ENCODE data around the gene HEATR5B.

Gene HEATR5B

DNA sequence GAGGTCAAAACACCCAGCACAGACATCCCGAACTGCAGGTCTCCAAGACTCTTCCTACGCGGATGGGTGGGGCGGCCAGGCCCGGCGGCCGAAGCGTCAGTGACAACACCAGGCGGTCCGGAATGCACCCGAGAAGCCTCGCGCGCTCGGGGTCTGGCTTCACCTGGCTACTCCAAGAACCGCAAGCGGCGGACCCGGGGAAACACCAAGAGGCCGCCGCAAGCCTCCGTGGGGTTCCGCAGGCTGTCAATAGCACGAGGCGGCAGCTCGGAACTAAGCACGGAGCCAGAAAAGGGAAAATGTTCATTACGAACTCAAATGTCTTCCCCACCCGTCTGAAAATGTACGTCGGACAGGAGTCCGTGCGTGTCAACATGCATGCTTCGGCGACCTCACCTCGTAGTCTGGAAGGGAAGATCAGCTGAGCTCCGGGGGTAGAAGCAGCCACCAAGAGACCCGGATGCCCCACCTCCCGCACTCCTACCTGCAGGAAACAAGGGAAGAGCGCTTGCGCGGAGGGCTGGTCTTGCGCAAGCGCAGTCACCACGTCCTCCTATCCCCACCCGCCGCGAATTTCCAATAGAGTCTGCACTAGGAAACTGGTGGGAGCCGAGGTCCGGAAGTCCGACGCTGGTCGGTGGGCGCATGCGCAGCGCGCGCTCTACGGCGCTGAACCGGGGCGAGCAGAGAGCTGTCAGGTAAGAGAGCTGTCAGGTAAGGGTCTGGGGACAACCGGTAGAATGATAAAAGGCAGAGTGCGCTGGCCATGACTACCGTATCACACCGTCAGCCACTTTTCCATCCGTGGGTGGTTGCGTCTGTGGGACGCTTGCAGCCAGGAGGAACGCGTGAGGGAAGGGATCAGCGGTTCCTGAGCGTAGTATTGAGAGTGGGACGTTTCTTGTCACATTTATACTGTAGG, at the start of gene HEATR5B, which contains the start of gene GPATCH11:
TSS of gene HEATR5B (minus strand) at position 500 of the 922 bp plus-strand sequence. CDS start 958 bp downstream, outside the sequence.
TSS of gene GPATCH11 (plus strand) at position 646 of the 922 bp plus-strand sequence. CDS start 3,864 bp downstream, outside the sequence.
- TF ChIP-seq GATA2 (IDR thresholded peaks at IDR 0.05; ENCODE audit: low read depth, low read length) (no peak), GATA3 (IDR thresholded peaks at IDR 0.05; ENCODE audit: low read depth, low read length) (no peak)

DNA sequence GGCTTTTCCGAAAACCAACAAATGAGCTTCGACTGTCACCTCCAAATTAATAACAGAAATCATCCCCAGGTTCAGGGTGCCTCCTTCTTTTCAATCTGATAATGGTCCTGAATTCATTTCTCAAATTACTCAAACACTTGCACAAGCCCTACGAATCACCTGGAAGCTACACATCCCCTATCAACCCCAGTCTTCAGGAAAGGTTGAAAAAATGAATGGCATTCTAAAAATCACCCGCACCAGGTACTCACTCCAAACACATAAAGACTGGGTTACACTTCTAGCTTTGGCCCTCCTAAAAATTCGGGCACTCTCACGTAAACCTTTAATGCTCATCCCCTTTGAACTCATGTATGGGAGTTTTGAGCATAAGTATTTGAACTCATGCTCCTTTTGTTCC, 48.7 kb upstream of the HEATR5B start:
- TF ChIP-seq GATA3 (IDR thresholded peaks at IDR 0.05; ENCODE audit: low read depth, low read length) (no peak), GATA2 (IDR thresholded peaks at IDR 0.05; ENCODE audit: low read depth, low read length) (no peak)

DNA sequence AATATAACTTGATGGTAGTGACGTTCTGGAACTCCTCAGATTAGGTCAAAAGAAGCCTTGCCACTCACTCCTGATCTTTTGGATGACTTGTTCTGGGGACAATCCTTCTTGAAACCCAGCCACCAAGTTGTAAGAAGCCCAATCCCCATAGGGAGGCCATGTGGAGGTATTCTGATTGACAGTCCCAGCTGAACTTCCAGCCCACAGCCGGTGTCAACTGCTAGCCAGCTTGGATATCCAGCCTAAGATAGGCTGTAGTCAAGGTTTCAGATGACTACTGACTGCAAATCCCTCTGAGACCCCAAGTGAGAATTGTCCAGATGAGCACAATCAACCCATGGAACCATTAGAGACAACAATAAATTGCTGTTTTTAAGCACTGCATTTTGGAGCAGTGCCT, 41.2 kb upstream of the HEATR5B start:
- no peak for TF ChIP-seq GATA2 (IDR thresholded peaks at IDR 0.05; ENCODE audit: low read depth, low read length)
- no peak for TF ChIP-seq GATA3 (IDR thresholded peaks at IDR 0.05; ENCODE audit: low read depth, low read length)

DNA sequence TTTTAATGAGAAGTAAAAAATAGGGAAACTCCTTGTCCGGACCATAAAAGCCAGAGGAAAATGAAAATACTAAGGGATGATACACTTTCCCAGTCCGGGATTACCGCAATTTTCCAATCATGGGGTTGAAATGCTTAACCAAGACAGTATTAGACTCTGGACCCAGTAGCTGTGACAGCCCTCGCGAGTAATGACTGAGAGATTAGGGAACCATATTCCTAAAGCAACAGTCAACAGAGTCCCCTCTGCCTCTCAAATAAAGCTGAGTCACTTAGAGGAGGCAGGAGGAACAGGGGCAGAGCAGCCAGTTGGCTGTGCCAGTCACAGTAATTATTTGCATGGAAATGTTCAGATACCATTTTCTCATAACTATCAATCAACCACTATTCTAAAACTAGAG, 35.0 kb upstream of the HEATR5B start:
- TF ChIP-seq GATA2 (IDR thresholded peaks at IDR 0.05; ENCODE audit: low read depth, low read length) (no peak), GATA3 (IDR thresholded peaks at IDR 0.05; ENCODE audit: low read depth, low read length) (no peak)

DNA sequence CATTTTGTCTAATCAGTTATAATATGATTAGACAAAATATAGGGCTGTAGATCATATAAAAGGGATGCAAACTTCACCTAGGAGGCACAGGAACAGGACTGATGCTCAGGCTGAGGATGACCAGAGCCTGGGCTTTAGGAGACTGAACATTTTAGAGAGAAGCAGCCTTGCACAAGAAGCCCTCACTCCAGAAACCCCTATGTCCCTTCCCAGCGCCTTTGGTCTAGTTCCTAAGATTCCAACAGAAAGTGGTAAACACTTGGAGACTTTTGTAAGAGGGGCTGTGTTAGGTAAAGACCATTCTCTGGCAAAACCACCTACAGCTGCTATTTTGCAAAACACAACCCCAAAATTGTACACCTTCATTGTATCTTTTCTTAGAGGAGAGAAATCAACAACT, 33.4 kb upstream of the HEATR5B start:
- TF ChIP-seq GATA2 (IDR thresholded peaks at IDR 0.05; ENCODE audit: low read depth, low read length) (no peak), GATA3 (IDR thresholded peaks at IDR 0.05; ENCODE audit: low read depth, low read length) (no peak)

DNA sequence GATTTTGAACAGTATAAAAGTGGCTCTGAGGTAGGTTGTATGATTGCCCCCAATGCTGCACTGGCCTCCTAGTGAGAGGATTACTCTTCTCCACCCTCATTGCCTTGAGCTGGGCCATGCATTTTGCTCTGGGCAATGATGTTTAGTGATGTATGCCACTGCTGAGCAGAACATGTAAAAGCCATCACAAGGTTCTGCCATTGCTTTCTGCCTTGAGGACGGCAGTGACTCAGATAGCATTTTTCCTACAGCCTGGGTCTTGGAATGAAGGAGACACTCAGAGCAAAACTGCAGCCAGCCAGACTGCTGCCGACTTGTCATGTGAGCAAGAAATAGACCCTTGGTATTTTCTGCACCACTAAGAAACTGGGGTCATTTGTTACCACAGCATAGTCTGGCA, 27.8 kb upstream of the HEATR5B start:
- TF ChIP-seq GATA2 (IDR thresholded peaks at IDR 0.05; ENCODE audit: low read depth, low read length) = no peak

DNA sequence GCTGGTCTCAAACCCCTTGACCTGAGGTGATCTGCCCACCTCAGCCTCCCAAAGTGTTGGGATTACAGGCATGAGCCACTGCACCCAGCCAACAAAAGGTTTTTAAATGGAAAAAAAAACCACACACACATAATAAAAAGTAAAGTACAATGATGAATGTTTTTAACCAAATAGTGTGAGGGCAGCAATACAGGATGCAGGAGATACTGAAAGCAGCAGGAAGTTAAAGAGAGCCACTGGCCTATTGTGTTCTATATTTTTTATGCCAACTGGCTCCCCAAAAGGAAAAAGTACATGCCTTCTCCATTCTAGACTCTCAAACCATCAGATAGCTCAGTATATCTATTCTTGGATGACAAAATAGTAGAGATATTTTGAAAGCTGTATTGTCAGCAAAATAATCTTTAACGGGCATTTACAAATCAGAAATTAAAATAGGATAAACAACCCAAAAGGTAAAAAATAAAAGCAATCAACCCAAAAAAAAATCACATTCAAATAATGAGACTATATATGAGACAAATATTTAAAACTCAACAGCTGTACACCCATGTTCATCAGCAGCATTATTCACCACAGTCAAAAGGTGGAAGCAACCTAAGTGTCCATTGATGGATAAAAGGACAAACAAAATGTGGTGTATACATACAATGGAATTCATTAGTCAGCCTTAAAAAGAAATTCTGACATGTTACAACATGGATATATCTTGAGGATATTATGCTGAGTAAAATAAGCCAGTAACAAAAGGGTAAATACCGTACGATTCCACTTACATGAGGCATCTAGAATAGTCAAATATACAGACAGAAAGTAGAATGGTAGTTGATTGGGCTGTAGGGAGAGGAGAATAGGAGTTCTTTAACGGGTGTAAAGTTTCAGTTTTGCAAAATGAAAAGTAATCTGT, 26.4 kb upstream of the HEATR5B start:
- no peak for TF ChIP-seq GATA3 (IDR thresholded peaks at IDR 0.05; ENCODE audit: low read depth, low read length)
- no peak for TF ChIP-seq GATA2 (IDR thresholded peaks at IDR 0.05; ENCODE audit: low read depth, low read length)

DNA sequence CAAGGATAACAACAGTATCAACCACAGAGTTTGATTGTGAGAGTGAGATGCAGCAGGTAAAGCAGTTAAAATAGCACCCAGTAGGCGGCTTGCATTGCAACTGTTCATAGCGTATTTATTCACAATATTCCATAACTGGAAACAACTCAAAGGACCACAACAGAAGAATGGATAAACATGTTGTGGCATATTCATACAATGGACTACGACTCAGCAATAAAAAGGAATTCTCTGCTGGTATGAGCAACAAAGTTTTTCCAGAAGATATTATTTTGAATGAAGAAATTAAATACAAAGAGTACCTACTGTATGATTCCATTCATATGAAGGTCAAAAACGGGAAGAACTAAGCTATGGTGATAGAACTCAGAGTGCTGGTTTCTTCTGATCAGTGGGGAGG, 25.4 kb upstream of the HEATR5B start:
- TF ChIP-seq GATA2 (IDR thresholded peaks at IDR 0.05; ENCODE audit: low read depth, low read length) (no peak), GATA3 (IDR thresholded peaks at IDR 0.05; ENCODE audit: low read depth, low read length) (no peak)

DNA sequence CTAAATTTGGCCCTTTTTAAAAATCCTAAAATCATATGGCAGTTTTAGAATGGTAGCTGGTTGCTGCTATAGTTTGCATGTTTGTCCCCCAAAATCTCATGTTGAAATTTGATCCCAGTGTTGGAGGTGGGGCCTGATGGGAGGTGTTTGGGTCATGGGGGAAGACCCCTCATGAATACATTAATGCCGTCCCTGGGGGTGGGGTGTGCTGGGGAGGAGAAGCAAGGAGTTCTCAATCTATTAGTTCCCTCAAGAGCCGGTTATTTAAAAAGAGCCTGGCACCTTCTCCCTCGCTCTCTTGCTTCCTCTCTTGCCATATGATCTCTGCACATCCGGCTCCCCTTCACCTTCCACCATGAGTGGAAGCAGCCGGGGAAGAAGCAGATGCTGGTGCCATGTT, 21.0 kb upstream of the HEATR5B start:
- TF ChIP-seq GATA2 (IDR thresholded peaks at IDR 0.05; ENCODE audit: low read depth, low read length) = no peak
- no peak for TF ChIP-seq GATA3 (IDR thresholded peaks at IDR 0.05; ENCODE audit: low read depth, low read length)

DNA sequence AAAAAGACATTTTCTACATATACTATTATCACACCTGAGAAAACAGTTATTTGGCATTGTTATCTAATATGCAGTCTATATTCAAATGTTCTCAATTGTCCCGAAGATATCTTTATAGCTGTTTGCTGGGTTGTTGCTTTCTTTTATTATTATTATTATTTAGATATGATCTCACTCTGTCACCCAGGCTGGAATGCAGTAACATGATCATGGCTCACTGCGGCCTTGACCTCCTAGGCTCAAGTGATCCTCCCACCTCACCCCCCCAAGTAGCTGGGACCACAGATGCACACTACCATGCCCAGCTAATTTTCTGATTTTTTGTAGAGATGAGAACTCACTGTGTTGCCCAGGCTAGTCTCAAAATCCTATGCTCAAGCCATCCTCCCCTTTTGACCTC, 20.0 kb upstream of the HEATR5B start:
- no peak for TF ChIP-seq GATA2 (IDR thresholded peaks at IDR 0.05; ENCODE audit: low read depth, low read length)
- no peak for TF ChIP-seq GATA3 (IDR thresholded peaks at IDR 0.05; ENCODE audit: low read depth, low read length)

DNA sequence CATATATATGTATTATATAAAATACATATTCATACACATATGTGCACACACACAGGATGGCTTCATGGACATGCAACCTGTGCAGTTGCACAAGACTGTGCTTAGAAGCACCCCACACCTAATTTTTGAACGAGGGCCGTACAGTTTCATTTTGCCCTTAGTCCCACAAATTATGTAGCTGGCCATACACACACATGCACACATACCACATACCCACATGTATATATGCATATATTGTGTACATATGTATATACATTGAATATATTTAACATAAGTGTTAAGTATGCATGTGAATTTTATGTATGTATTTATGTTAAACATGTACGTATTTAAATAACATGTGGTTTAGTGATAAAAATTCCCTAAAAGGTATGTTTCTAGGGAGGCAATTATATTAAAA, 18.4 kb upstream of the HEATR5B start:
- no peak for TF ChIP-seq GATA3 (IDR thresholded peaks at IDR 0.05; ENCODE audit: low read depth, low read length)
- TF ChIP-seq GATA2 (IDR thresholded peaks at IDR 0.05; ENCODE audit: low read depth, low read length) = no peak

DNA sequence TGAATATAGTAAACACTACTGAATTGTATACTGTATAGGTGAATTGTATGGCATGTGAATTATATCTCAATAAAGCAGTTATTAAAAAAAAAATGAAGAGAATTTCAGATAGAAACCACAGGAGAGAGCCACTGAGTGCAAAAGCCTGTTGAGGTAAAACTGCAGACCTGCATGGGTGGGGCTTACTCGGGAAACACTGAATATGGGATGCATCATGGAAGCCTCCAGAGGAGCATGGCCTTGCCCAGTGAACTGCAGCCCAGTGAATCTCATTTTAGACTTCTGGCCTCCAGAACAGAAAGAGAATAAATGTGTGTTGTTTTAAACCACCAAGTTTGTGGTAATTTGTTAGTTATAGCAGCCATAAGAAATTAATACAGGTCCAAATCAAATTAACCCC, 15.9 kb upstream of the HEATR5B start:
- TF ChIP-seq GATA3 (IDR thresholded peaks at IDR 0.05; ENCODE audit: low read depth, low read length) = no peak
- TF ChIP-seq GATA2 (IDR thresholded peaks at IDR 0.05; ENCODE audit: low read depth, low read length) = no peak

DNA sequence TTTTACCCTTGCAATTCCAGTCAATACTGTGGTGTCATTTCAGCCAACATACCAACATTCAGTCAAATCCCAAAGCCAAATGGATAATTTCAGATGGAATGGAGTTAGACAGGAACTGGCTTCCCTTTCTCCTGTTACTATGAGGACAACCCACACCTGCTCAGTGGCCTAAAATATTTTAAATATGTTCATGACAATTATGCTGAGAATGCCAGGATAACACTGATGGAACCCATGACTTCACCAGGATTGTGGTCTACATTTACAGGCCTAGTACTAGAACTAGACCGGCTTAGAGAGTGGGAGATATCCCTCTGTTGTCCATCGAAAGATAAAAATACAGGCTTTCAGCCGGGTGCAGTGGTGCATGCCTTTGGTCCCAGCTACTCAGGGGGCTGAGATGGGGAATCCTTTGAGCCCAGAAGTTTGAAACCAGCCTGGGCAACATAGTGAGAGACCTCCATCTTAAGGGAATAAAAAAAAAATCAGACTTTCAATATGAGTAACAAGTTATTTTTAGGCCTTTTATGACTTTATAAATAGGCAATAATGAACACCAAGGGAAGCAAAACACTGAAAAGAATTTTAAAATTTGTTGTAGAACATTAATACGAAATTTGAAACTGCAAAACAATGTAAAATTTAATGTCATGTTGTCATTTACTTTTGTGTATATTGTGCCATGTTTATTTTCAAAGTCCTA, 14.4 kb upstream of the HEATR5B start:
- TF ChIP-seq GATA2 (IDR thresholded peaks at IDR 0.05; ENCODE audit: low read depth, low read length) (no peak), GATA3 (IDR thresholded peaks at IDR 0.05; ENCODE audit: low read depth, low read length) (no peak)

DNA sequence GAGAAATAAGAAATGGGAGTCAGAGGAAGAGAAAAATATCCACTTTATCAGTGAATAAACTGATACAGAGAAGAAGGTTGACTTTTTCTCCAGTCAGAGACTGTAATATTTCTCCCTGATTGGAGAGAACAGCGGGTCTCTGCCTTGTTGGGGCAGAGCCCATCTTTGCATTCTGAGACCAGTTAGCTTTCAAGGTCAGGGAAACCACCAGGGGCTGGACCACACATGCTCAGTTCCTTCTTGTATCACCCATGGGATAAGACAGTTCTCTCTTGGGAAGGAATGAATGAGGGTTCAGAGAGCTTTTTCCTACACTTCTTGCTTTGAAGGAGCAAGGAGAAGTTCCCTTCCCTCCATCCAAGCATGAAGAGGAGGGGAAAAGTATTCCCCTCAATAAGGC, 12.4 kb upstream of the HEATR5B start:
- TF ChIP-seq GATA2 (IDR thresholded peaks at IDR 0.05; ENCODE audit: low read depth, low read length) = no peak
- no peak for TF ChIP-seq GATA3 (IDR thresholded peaks at IDR 0.05; ENCODE audit: low read depth, low read length)
